DMS53 treated with DMSO at 0.1 percent for 48 hours (cell line): Measurements from ENCODE around the gene MT1M.

Source experiments
- DNase-seq: peaks from one replicate; lab custom pipeline; 2025; ENCODE audit not compliant: unreplicated experiment; lab: John Stamatoyannopoulos, UW

The MT1M gene

DNA sequence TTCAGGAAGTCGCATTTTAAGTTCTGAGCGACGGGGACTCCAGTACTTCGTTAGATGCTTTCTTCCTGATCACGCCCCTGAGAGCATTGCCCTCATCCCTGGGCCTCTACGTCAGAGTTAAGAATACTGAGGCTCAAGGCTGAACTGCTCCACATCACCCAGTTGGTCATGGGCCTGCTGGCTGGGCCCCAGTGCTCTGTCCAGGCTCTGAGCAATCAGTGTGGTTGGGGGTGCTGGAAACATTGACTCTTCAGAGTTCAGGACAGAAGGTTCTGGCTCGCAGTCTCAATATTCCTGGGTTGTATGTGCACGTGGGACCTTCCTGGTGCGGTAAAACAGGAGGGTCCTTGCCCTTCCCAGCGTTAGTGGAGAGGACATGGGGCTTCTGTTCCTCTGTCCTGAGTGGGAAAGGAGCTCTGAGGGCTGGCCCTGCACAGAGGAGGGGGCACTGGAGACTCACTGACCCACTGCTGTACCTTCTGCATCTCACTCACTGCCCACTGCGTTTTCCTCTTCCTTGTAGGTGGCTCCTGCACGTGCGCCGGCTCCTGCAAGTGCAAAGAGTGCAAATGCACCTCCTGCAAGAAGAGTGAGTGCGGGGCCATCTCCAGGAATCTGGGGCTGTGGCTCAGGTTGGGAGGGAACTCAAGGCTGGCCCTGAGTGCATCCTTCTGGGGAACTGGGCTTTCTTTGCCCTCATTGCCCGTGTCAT, 6.4 kb upstream of the MT1M start:
- no peak for DNase-seq

DNA sequence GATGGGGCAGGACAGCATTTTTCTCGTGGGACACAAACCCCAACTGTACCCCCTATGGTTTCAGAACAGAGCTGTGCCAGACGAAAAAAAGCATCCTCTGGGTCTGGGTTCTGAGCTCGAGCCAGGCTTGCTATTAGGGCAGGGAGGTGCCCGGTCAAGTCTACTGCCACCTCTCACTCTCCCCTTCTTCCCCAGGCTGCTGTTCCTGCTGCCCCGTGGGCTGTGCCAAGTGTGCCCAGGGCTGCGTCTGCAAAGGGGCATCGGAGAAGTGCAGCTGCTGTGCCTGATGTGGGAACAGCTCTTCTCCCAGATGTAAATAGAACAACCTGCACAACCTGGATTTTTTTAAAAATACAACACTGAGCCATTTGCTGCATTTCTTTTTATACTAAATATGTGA, 5.8 kb upstream of the MT1M start:
- no peak for DNase-seq

DNA sequence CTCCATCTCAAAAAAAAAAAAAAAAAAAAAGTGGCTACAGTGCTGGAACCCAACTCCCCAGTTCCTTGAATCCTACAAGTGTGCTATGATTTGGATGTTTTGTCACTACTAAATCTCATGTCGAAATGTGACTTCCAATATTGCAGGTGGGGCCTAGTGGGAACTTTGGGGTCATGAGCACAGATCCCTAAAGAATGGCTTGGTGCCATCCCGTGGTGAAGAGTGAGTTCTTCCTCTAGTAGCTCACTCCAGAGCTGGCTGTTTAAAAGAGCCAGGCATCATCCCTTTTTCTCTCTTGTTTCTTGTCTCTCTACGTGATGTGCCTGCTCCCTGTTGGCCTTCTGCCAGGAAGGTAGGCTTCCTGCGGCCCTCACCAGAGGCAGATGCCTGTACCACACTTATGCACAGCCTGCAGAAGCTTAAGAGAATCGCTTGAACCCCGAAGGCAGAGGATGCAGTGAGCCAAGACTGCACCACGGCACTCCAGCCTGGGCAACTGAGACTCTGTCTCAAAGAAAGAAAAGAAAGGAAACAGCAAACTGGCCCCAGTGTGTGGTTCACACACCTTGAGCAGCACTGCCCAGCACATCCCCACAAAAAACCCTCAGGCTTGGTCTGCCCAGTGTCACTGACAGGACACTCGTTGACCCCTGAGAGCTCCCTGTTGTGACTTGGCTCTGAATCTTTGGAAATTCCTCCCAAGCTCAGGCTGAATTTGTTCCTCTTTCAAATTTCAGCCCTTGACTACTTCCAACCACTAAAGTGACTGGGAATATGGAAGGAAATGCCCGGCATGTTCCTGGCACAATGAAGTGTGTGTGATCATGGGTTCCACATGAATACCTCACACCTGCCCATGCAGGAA, 3.7 kb upstream of the MT1M start:
- no peak for DNase-seq

DNA sequence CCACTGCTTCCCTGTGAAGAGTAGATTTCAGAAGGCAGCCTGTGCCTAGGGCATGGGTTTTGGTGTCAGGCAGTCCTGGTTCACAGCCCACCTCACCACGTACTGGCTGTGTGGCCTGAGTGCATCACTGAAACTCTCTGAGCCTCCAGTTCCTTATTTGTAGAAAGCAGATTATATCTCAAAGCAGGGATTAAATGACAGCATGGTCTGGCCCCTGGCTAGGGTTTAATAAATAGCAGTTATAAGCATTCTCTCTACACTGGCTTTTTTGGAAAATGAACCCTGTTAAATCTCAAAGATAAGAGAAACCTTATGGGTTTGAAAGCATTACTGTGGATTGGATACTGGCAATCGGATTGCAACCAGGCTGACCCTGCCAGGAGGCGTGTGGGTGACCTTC, 2.9 kb upstream of the MT1M start:
- no peak for DNase-seq

DNA sequence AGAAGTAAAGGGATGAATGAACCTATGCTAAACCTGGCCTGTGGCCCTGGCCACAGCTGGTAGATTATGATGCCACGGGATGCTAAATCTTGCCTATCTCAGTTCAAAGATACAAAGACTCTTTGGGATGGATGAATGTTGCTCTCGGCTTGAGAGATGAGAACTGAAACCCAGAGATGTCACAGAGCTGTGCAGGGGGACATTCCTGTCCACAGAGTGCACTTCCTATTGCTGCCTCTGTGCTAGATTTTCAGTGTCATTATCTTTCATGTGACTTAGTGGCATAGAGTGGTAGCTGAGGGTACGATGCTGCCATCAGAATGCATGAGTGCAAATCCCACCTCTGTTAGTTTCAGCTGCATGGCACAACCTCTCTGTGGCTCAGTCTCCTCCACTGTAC, 2.3 kb upstream of the MT1M start:
- no peak for DNase-seq

DNA sequence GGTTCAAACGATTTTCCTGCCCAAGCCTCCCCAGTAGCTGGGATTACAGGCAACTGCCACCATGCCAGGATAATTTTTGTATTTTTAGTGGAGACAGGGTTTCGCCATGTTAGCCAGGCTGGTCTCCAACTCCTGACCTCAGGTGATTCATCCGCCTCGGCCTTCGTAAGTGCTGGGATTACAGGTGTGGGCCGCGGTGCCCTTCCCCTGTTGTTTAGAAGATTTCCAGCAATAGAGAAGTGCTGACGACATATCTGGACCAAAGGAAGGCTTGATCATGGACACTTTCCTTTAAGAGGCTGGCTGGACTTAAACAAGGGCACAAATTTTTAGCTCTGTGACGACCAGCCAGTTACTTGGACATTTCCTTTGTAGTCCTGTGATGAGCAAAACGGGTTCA, 1.3 kb upstream of the MT1M start:
- no peak for DNase-seq

DNA sequence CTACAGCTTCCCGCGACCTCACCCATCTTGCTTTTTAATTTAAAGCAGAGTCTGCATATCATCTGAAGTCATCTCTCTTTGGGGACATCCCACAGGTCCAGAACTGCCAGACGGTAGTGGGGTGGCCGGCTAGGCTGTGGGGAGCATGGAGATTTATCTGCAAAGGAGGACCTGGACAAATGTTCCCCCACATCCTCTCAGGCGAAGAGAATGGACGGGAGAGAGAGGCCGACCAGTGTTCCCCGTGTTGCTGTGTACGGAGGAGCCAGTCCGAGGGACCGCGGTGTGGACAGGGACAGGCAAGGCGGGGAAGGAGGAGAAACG, 665 bp upstream of the MT1M start:
- peak; percentile 12 for DNase-seq

DNA sequence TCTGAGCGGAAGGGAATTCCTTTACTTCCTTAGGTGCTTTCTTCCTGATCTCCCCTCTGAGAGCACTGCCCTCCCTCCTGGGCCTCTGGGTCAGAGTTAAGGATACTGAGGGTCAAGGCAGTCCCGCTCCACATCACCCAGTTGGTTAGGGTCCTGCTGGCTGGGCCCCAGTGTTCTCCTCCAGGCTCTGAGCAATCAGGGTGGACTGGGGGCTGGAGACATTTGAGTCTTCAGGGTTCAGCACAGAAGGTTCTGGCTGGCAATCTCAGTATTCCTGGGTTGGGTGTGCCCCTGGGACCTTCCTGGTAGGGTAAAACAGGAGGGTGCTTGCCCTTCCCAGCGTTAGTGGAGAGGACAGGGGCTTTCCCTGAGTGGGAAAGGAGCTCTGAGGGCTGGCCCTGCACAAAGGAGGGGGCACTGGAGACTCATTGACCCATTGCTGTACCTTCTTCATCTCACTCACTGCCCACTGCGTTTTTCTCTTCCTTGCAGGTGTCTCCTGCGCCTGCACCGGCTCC, 448 bp downstream of the MT1M start:
- DNase-seq = no peak

DNA sequence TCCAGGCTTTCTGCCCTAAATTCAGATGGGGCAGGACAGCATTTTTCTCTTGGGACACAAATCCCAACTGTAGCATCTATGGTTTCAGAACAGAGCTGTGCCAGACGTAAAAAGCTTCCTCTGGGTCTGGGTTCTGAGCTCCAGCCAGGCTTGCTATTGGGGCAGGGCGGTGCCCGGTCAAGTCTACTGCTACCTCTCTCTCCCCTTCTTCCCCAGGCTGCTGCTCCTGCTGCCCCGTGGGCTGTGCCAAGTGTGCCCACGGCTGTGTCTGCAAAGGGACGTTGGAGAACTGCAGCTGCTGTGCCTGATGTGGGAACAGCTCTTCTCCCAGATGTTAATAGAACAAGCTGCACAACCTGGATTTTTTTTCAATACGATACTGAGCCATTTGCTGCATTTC, 1.1 kb downstream of the MT1M start:
- no peak for DNase-seq

DNA sequence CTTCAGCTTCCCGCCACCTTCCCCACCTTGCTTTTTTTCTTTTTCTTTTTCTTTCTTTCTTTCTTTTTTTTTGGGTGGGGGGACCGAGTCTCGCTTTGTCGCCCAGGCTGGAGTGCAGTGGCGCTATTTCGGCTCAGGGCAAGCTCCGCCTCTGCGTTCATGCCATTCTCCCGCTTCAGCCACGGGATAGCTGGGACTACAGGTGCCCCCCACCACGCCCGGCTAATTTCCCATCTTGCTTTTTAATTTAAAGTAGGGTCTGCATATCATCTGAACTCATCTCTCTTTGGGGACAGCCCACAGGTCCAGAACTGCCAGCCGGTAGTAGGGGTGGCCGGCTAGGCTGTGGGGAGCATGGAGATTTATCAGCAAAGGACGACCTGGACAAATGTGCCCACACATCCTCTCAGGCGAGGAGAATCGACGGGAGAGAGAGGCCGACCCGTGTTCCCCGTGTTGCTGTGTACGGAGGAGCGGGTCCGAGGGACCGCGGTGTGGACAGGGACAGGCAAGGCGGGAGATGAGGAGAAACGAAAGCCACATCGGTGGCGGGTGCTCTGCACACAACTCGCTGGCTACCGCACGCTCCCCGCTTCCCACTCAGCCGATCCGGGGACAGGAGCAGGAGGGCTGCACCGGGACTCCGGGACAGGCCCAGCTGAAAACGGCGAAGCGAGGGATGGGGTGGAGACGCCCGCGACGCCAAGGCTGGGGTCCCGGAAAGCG, 2.4 kb downstream of the MT1M start:
- DNase-seq = no peak

DNA sequence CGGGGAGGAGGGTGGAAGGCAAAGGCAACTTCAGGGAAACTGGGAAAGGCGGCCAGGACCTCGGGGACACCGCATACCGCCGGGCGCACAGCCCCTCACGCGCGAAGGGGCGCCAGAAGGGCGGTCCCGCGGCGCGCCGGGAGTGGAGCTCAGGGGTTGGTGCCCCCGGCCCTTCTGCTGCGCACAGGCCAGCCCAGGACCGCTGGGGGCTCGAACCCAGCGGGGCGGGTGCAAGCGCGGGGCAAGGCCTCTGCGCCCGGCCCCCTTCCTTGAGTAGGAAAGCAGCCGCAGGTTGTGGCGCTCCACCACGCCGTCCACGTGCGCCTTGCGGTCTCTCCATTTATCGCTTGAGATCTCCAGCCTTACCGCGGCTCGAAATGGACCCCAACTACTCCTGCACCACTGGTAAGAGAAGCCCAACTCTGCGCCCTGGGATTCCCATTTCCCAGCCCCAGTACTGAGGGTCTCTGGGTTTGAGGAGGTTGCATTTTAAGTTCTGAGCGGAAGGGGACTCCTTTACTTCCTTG, 3.0 kb downstream of the MT1M start:
- no peak for DNase-seq

DNA sequence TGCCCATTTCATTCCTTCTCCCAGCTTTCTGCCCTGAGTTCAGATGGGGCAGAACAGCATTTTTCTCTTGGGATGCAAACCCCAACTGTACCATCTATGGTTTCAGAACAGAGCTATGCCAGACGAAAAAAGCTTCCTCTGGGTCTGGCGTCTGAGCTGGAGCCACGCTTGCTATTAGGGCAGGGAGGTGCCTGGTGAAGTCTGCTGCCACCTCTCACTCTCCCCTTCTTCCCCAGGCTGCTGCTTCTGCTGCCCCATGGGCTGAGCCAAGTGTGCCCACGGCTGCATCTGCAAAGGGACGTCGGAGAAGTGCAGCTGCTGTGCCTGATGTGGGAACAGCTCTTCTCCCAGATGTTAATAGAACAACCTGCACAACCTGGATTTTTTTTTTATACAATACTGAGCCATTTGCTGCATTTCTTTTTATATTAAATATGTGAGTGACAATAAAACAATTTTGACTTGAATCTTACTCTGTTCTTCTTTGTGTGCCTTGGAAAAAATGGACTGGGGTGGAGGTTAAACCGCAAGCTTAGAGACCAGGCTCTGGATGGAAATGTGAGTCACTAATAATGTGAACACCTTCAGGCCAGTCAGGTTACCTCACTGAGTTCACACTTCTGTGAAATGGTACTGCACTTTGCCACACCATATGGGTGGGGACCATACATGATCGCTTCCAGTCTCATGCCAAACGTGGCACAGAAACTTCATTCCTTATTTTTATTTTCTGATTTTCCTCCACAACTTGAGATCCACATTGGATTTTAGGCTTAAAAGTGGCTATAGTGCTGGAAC, 4.4 kb downstream of the MT1M start:
- no peak for DNase-seq

DNA sequence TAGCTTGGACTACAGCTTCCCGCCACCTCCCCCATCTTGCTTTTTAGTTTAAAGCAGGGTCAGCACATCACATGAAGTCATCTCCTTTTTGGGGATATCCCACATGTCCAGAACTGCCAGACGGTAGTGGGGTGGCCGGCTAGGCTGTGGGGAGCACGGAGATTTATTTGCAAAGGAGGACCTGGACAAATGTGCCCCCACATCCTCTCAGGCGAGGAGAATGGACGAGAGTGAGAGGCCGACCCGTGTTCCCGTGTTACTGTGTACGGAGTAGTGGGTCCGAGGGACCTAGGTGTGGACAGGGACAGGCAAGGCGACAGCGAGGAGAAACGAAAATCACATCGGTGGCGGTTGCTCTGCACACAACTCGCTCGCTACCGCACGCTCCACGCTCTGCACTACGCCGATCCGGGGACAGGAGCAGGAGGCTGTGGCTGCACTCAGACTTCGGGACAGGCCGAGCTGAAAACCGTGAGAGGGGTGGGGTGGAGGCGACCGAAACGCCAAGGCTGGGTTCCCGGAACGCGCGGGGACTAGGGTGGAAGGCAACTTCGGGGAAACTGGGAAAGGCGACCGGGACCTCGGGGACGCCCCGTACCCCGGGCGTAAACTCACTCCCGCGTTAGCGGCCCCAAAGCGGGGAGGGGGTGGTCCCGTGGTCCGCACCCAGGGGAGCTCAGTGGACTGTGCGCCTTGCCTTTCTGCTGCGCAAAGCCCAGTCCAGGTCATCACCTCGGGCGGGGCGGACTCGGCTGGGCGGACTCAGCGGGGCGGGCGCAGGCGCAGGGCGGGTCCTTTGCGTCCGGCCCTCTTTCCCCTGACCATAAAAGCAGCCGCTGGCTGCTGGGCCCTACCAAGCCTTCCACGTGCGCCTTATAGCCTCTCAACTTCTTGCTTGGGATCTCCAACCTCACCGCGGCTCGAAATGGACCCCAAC, 5.6 kb downstream of the MT1M start, which contains the start of gene MT1A:
TSS of gene MT1A (plus strand) at position 853 of the 937 bp plus-strand sequence. CDS start at position 926, 73 bp downstream.
- DNase-seq = peak; percentile 53

DNA sequence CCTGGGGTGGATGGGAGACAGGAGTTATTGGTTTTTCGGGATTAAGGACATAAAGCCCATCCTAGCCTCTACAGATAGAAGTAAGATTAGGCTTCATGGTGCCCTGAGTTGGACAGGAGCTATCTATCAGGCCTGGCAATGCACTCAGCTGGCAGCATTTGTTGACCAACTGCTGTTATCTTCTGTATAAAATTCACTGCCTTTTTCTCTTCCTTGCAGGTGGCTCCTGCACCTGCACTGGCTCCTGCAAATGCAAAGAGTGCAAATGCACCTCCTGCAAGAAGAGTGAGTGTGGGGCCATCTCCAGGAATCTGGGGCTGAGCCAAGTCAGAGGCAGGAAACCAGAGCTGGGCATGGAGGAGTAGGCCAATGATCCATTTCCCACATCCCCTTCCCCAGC, 6.6 kb downstream of the MT1M start:
- no peak for DNase-seq

DNA sequence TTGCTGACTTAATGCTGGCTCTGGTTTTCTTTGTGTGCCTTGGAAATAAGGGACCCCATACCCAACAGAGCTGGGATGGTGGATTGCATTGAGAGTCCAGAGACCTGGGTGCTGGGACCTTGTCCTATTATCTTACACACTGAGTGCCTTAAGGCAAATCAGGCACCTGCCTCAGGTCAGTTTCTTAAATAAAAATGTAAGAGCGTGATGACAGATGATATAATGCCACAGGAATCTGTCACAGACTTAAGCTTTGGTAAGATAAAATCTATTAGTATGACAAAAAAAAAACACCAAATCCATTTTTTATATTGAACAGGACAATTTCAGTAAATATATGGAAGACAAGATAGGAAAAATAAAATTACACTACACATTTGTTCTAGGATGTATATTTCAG, 7.6 kb downstream of the MT1M start:
- no peak for DNase-seq

DNA sequence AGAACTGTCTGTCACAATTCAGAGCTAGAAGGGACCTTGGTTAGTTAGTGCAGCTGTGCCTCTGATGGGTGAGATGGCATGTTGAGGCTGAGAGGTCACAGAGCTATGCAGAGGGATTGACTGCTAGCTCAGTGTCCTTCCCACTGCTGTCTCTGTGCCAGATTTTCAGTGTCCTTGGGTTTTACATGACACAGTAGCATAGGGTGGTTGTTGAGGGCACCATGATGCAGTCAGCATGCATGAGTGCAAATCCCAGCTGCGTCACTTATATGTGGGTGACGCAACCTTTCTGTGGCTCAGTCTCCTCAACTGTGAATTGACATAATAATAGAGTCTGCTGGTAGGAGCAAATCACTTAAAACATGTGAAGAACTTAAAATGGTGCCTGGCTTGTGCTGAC, 8.7 kb downstream of the MT1M start:
- DNase-seq = no peak

DNA sequence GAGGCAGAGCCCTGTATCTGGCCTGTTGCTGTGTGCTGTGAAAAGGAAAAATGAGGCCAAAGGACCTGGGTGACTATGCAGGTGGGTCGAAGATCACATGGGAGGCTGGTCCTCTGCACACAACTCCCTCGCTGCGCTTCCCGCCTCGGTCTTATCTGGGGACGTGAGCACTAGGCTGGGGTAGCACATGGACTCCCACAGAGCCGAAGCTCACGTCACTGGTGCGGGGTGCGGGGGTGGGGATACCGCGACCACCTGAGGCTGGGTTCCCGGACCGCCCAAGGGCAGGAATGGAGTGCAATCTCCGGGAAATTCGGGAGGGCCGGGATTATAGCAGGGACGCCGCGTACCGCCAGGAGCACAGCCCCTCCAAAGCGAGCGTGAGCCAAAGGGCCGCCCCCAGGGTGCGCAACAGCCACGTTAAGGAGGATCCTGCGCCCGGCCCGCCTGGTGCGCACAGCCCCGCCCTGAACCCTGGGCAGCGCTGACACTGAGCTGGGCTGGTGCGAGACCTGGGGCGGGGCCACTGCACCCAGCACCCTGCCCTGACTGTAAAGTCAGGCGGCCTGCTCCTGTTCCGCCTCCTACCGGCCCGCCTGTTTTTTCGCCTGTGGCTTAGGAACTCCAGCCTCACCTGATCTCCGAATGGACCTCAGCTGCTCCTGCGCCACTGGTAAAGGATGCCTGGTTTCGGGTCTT, 10.8 kb downstream of the MT1M start:
- peak; percentile 80 for DNase-seq

DNA sequence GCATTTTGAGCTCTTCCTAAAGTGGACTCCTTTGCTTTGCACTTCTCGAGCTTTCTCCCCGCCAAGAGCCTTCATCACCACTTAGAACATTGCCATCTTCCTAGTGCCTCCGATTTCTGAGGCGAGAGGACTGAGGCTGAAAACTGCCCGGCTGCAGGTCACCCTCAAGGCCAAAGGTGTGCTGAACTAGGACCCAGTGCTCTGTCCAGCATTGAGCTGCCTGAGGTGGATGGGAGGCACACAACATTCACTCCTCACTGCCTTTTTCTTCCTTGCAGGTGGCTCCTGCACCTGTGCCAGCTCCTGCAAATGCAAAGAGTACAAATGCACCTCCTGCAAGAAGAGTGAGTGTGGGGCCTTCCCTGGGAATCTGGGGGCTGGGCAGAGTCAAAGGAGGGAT, 11.4 kb downstream of the MT1M start:
- DNase-seq = no peak

DNA sequence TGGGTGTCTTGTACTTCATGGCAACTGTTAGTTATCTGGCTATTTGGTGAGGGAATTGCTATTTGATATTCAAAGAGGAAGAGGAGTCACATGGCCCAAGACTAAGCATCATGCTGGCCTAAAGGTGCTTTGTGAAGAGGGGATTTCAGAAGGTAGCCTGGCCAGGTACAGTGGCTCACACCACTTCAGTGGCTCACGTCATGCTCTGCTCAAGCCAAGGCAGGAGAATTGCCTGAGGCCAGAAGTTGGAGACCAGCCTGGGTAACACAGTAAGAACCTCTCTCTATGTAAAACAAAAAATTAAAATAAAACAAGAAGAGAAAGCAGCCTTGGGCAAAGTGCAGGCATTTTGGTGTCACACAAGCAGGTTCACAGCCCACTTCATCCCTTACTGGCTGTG, 12.9 kb downstream of the MT1M start:
- DNase-seq = no peak
